ENCODE results near the gene RNF151. TPM values are rescaled to one million over a fixed set of nuclear protein-coding genes. Genes with fewer than 3 reads are reported as not detected.
"Not testable (repeated sequence)": the region's sequence is repeated elsewhere in the genome, so short reads cannot be mapped to it uniquely, and the experiment has no call there.

Gene RNF151
- total RNA-seq, 1 donor from 2014 or later = not detected

- DNase-seq (ENCODE audit: low read depth in 2 of 2) = no peak
Measured at GRCh38 chr16:2007081-2007836, 40.6 kb downstream of the RNF151 start.

- DNase-seq (ENCODE audit: low read depth in 2 of 2) = peak in 1 of 2 donors; percentile 60
Measured at GRCh38 chr16:2008009-2008526, 41.4 kb downstream of the RNF151 start.

- DNase-seq (ENCODE audit: low read depth in 2 of 2) = peak in 1 of 2 donors; percentile 38
Measured at GRCh38 chr16:2008631-2009163, 42.0 kb downstream of the RNF151 start.

GRCh38 chr16:2009164-2009711 is 42.6 kb downstream of the RNF151 start:
- DNase-seq (ENCODE audit: low read depth in 2 of 2) = no peak

GRCh38 chr16:2009791-2010510 is 43.3 kb downstream of the RNF151 start, which contains the start of gene ZNF598:
ZNF598 (minus strand) TSS chr16:2009821.
- DNase-seq (ENCODE audit: low read depth in 2 of 2) = peak; percentile 69 to 92

- DNase-seq (ENCODE audit: low read depth in 2 of 2) = not testable (repeated sequence)
Measured at GRCh38 chr16:2011726-2012125, 45.1 kb downstream of the RNF151 start.

GRCh38 chr16:2013527-2013926 is 46.9 kb downstream of the RNF151 start:
- DNase-seq (ENCODE audit: low read depth in 2 of 2) = no peak

- no peak for DNase-seq (ENCODE audit: low read depth in 2 of 2)
Measured at GRCh38 chr16:2015117-2015946, 48.7 kb downstream of the RNF151 start.

- DNase-seq (ENCODE audit: low read depth in 2 of 2) = no peak
Measured at GRCh38 chr16:2015947-2016208, 49.2 kb downstream of the RNF151 start.

GRCh38 chr16:2016407-2016922 is 49.8 kb downstream of the RNF151 start:
- DNase-seq (ENCODE audit: low read depth in 2 of 2) = no peak

Other genes starting within 250 kb of the RNF151 start
- gene NME3, start 195.3 kb upstream of the RNF151 start, total RNA-seq = 33.0 and 37.6 TPM in 2 replicates
- gene EME2, start 194.0 kb upstream of the RNF151 start, total RNA-seq = 2.6 and 4.6 TPM in 2 replicates
- gene MRPS34, start 193.7 kb upstream of the RNF151 start, total RNA-seq = 48.1 and 58.2 TPM in 2 replicates
- 35.3 and 54.2 TPM in 2 replicates for gene SPSB3, start 184.3 kb upstream of the RNF151 start, total RNA-seq
- gene NUBP2, start 183.9 kb upstream of the RNF151 start, total RNA-seq = 58.9 and 76.7 TPM in 2 replicates
- gene IGFALS, start 173.2 kb upstream of the RNF151 start, total RNA-seq = not detected in 2 replicates
- 53.5 and 82.7 TPM in 2 replicates for gene HAGH, start 140.0 kb upstream of the RNF151 start, total RNA-seq
- 72.3 and 84.5 TPM in 2 replicates for gene FAHD1, start 139.7 kb upstream of the RNF151 start, total RNA-seq
- gene MEIOB, start 94.7 kb upstream of the RNF151 start, total RNA-seq = not detected in 2 replicates
- not detected in 2 replicates for gene HS3ST6, start 48.4 kb upstream of the RNF151 start, total RNA-seq
- 10.4 and 11.9 TPM in 2 replicates for gene MSRB1, start 23.7 kb upstream of the RNF151 start, total RNA-seq
- not detected in 2 replicates for gene RPL3L, start 12.2 kb upstream of the RNF151 start, total RNA-seq
- gene NDUFB10, start 7.3 kb upstream of the RNF151 start, total RNA-seq = 137 and 147 TPM in 2 replicates
- 2,692 and 2,867 TPM in 2 replicates for gene RPS2, start 2.0 kb upstream of the RNF151 start, total RNA-seq
- 31.7 and 41.5 TPM in 2 replicates for gene TBL3, start 5.2 kb downstream of the RNF151 start, total RNA-seq
- 0.13 TPM in 1 of 2 replicates, not detected in the other for gene NOXO1, start 14.6 kb downstream of the RNF151 start, total RNA-seq
- 9.7 and 10.3 TPM in 2 replicates for gene GFER, start 17.3 kb downstream of the RNF151 start, total RNA-seq
- 1.3 and 1.5 TPM in 2 replicates for gene SYNGR3, start 23.1 kb downstream of the RNF151 start, total RNA-seq
- gene ZNF598, start 43.0 kb downstream of the RNF151 start, total RNA-seq = 9.2 and 12.9 TPM in 2 replicates
- 0.25 and 1.3 TPM in 2 replicates for gene NPW, start 52.9 kb downstream of the RNF151 start, total RNA-seq
- 48.5 and 64.6 TPM in 2 replicates for gene NHERF2, start 60.0 kb downstream of the RNF151 start, total RNA-seq
- gene NTHL1, start 81.0 kb downstream of the RNF151 start, total RNA-seq = 22.4 and 39.3 TPM in 2 replicates
- gene TSC2, start 81.1 kb downstream of the RNF151 start, total RNA-seq = 23.6 and 36.4 TPM in 2 replicates
- gene PKD1, start 169.0 kb downstream of the RNF151 start, total RNA-seq = 20.8 and 35.7 TPM in 2 replicates
- 0.51 and 0.77 TPM in 2 replicates for gene RAB26, start 181.8 kb downstream of the RNF151 start, total RNA-seq
- 64.6 and 88.1 TPM in 2 replicates for gene TRAF7, start 188.9 kb downstream of the RNF151 start, total RNA-seq
- gene CASKIN1, start 229.7 kb downstream of the RNF151 start, total RNA-seq = under 0.01 and 0.13 TPM in 2 replicates
- 15.3 and 26.9 TPM in 2 replicates for gene MLST8, start 238.6 kb downstream of the RNF151 start, total RNA-seq
- gene BRICD5, start 244.0 kb downstream of the RNF151 start, total RNA-seq = 1.3 and 1.7 TPM in 2 replicates
- 11.8 and 12.5 TPM in 2 replicates for gene PGP, start 248.0 kb downstream of the RNF151 start, total RNA-seq